Lung (tissue), 12 donors: ENCODE results near the gene NUDT14. TPM values are rescaled to one million over a fixed set of nuclear protein-coding genes. Genes with fewer than 3 reads are reported as not detected.
A peak's percentile ranks its signal among the peaks of the same experiment; 100 is the strongest.

Experiments
- ATAC-seq: fragments of 200-7000 bp; cut with Tn5 transposase; one replicate; pipeline ENCODE4 v1.9.1; 2020; ENCODE audit warnings: moderate number of reproducible peaks; ENCODE audit not compliant: insufficient read depth, low FRiP score
- DNase-seq, 3 donors: peaks; one replicate each; pipeline ENCODE4 v3.0.0-alpha.2; 2013 to 2017
- H3K27ac ChIP-seq, 2 donors: one replicate each; pipeline ENCODE4 v1.5.1; 2013; ENCODE audit warnings: mild to moderate bottlenecking in 2 of 2, moderate library complexity in 2 of 2, control low read depth in 1 of 2, inconsistent platforms in 1 of 2, low read depth in 1 of 2, low read length in 1 of 2
- H3K27me3 ChIP-seq, 3 donors: one replicate each; pipeline ENCODE4 v1.5.1; 2013; ENCODE audit warnings: low read length in 2 of 3; ENCODE audit not compliant: control insufficient read depth in 3 of 3, insufficient read depth in 3 of 3
- H3K36me3 ChIP-seq, 4 donors: one replicate each; pipeline ENCODE4 v1.5.1; 2013; ENCODE audit warnings: low read length in 4 of 4, mild to moderate bottlenecking in 1 of 4, moderate library complexity in 1 of 4; ENCODE audit not compliant: control insufficient read depth in 4 of 4, insufficient read depth in 4 of 4
- H3K4me1 ChIP-seq, 5 donors: one replicate each; pipeline ENCODE4 v1.5.1; 2013; ENCODE audit warnings: low read length in 5 of 5, mild to moderate bottlenecking in 2 of 5, moderate library complexity in 1 of 5; ENCODE audit not compliant: control insufficient read depth in 5 of 5, insufficient read depth in 5 of 5
- H3K4me3 ChIP-seq: one replicate; pipeline ENCODE4 v1.5.1; 2013; ENCODE audit warnings: mild to moderate bottlenecking, control low read depth, moderate library complexity
- H3K9ac ChIP-seq, 2 donors: one replicate each; pipeline ENCODE4 v1.5.1; 2013; ENCODE audit warnings: low read length in 2 of 2, control low read depth in 1 of 2; ENCODE audit not compliant: insufficient read depth in 1 of 2
- H3K9me3 ChIP-seq, 4 donors: one replicate each; pipeline ENCODE4 v1.5.1; 2013; ENCODE audit warnings: low read length in 3 of 4, mild to moderate bottlenecking in 1 of 4, moderate library complexity in 1 of 4; ENCODE audit not compliant: control insufficient read depth in 4 of 4, insufficient read depth in 3 of 4
- WGBS, 2 donors: extraction: QIAGEN DNeasy Blood & Tissue Kit; methylation state at CpG; one replicate each; pipeline ENCODE4 v1.1.7; 2013; 5-methylcytosine and 5-hydroxymethylcytosine counted together
- polyA plus RNA-seq, 2 donors: library from polyadenylated mRNA; stranded (reverse); fragments of 200-250 nt; gene quantifications; one replicate each; pipeline ENCODE4 v1.2.1, GENCODE V29; 2013
- total RNA-seq, 2 donors: library from RNA; depleted of rRNA in 1 of 2; stranded (reverse); fragments of >200 nt in 1 of 2; gene quantifications; one replicate each; pipeline ENCODE4 v1.2.1, GENCODE V29; 2014 to 2021
- TF ChIP-seq, protein P1 (sequence below): IDR thresholded peaks from 2 replicates; pipeline ENCODE4 v1.5.1; 2012; ENCODE audit warnings: mild to moderate bottlenecking; ENCODE audit errors: control extremely low read depth, extremely low read depth
- donor health status: control.
- donor health status: control.
- donor health status: Bipolar disorder and iron deficiency.
- donor health status: healthy.
- donor health status: DM: yes; HTN: yes; CAD: no.

The NUDT14 gene
- total and polyA plus RNA-seq, 4 donors, result 27.7 to 80.7 (median 51.3) TPM

DNA sequence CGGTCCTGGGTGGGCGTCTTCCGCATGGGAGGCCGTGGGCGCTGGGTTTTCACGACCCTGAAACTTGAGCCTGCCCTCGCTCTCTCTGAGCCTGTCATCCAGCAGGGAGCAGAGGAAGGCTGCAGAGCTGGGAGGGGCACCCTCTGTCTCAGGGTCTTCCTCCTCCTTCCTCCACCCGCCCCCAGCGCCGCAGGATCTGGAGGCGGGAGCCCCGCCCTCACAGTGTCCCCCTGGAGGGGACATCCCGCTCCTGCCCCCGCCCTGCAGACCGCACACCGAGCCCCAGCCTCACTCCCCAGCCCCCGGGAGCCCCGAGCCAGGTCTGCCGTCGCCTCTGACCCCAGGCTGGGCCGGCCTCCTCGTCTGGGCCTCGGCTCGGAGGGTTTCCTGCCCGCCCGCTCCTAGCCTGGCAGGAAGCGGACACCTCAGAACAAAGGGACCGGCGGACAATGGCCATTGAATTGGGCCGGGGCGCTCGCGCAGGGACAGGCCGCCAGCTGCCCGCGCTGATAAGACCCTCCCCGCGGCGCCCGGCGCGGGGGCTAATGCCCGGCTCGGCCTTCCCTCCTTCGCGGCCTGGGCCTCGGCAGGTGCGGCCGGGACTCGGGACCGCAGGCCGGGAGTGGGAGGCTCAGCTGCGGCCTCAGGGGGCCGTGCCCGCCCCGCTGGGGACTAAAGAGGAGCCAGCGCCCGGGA lies 15.3 kb upstream of the NUDT14 start:
- peaks cover 0 to 17% (median 10%) of the 10 kb centered on the region in 3 donors for H3K27me3 ChIP-seq
- TF ChIP-seq, protein P1, sequence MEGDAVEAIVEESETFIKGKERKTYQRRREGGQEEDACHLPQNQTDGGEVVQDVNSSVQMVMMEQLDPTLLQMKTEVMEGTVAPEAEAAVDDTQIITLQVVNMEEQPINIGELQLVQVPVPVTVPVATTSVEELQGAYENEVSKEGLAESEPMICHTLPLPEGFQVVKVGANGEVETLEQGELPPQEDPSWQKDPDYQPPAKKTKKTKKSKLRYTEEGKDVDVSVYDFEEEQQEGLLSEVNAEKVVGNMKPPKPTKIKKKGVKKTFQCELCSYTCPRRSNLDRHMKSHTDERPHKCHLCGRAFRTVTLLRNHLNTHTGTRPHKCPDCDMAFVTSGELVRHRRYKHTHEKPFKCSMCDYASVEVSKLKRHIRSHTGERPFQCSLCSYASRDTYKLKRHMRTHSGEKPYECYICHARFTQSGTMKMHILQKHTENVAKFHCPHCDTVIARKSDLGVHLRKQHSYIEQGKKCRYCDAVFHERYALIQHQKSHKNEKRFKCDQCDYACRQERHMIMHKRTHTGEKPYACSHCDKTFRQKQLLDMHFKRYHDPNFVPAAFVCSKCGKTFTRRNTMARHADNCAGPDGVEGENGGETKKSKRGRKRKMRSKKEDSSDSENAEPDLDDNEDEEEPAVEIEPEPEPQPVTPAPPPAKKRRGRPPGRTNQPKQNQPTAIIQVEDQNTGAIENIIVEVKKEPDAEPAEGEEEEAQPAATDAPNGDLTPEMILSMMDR, result no peak
- H3K9ac ChIP-seq, result no peak overlapping the region
- peak overlapping the region; percentile 76 to 87 for H3K27ac ChIP-seq
- peak; percentile 30 for ATAC-seq
- peaks cover 0 to 41% (median 35%) of the 10 kb centered on the region in 5 donors for H3K4me1 ChIP-seq
- peak; percentile 51 to 72 (median 66) for DNase-seq
- H3K36me3 ChIP-seq, result no peaks in the 10 kb centered on the region
- WGBS, 2 donors, result 4 to 7% methylated on average over 54 to 58 of the region's 58 CpGs
- H3K4me3 ChIP-seq, result no peak overlapping the region
- peaks cover 0 to 2% (median 0%) of the 10 kb centered on the region in 4 donors for H3K9me3 ChIP-seq

DNA sequence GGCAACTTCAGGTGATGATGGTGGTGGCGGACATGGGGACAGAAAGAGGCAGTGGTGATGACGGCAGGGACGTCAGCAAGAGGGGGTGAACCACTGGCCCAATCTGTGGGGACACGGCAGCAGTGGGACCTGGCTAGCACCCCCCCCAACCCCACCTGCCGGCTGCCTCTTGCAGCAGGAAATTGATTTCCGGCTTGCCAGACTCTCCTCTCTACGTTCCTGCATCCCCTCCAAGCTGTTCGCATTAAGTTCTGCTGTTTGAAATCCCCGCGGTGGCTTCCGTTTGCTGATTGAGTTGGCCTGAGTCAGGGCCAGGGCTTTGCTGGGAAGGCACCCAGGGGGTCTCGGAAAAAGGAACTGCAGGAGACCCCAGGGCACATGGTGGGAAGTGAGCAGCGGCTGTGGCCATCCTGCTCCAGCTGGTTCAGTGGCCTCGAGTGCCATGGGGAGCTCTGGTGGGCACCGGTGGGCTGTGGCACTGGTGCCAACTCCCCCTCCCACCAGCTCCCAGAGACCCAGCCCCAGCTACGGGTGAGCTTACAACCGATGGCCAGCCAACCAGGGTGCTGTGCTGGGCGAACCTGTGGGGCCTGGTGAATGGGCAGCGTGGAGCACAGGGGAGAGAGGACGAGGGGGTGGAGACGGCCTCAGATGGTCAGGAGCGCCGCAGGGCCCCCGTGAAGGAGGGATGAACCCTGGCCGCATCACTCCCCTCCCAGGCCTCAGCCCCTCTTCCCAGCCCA lies 14.6 kb upstream of the NUDT14 start:
- peaks cover 0 to 40% (median 35%) of the 10 kb centered on the region in 5 donors for H3K4me1 ChIP-seq
- no peak overlapping the region for H3K4me3 ChIP-seq
- H3K36me3 ChIP-seq, result no peaks in the 10 kb centered on the region
- TF ChIP-seq, protein P1, result no peak
- H3K27ac ChIP-seq, result peak overlapping the region; percentile 76 to 87
- ATAC-seq, result no peak
- H3K27me3 ChIP-seq, result peaks cover 0 to 17% (median 7%) of the 10 kb centered on the region in 3 donors
- 22 to 35% methylated on average over 25 of the region's 25 CpGs for WGBS, 2 donors
- peak; percentile 52 to 71 (median 59) for DNase-seq
- no peak overlapping the region for H3K9ac ChIP-seq
- H3K9me3 ChIP-seq, result peaks cover 0 to 2% (median 0%) of the 10 kb centered on the region in 4 donors

DNA sequence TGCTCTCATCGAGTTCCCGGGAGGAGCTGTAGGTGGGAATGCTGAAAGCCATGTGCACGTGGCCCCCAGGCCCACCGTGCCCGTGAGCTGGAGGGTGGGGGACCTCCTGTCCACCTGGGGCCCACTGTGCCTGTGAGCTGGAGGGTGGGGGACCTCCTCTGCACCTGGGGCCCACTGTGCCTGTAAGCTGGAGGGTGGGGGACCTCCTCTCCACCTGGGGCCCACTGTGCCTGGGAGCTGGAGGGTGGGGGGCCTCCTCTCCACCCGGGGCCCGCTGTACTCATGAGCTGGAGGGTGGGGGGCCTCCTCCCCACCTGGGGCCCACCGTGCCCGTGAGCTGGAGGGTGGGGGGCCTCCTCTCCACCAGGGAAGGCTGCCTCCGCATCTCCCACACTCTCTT lies 13.9 kb upstream of the NUDT14 start:
- WGBS, 2 donors, result 71 to 77% methylated on average over 9 to 10 of the region's 10 CpGs
- ATAC-seq, result no peak
- H3K4me1 ChIP-seq, result peaks cover 0 to 39% (median 35%) of the 10 kb centered on the region in 5 donors
- H3K9ac ChIP-seq, result no peak overlapping the region
- DNase-seq, result no peak
- H3K36me3 ChIP-seq, result no peaks in the 10 kb centered on the region
- H3K27me3 ChIP-seq, result peaks cover 0 to 13% (median 7%) of the 10 kb centered on the region in 3 donors
- H3K27ac ChIP-seq, result peak overlapping the region in 1 of 2 donors; percentile 87
- no peak overlapping the region for H3K4me3 ChIP-seq
- TF ChIP-seq, protein P1, result no peak
- peaks cover 0 to 2% (median 0%) of the 10 kb centered on the region in 4 donors for H3K9me3 ChIP-seq
